Astrocyte (in vitro differentiated cells and primary cell): ENCODE results near the gene ALB. TPM values are rescaled to one million over a fixed set of nuclear protein-coding genes. Genes with fewer than 3 reads are reported as not detected.

ENCODE experiments used
- DNase-seq: peaks from one replicate; pipeline ENCODE4 v3.0.0-alpha.2; 2010; ENCODE audit warnings: low read depth
- FAIRE-seq: peaks from 2 replicates; lab custom pipeline; 2011; peaks lifted over from hg19 to GRCh38; lab: Jason Lieb, UNC
- H2AFZ ChIP-seq: 2 replicates; pipeline ENCODE4 v1.6.0; 2012; ENCODE audit warnings: low read depth, low read length, inconsistent platforms
- H3K27ac ChIP-seq: 2 replicates; pipeline ENCODE4 v1.5.1; 2011; ENCODE audit warnings: low read depth, low read length, inconsistent platforms
- H3K27me3 ChIP-seq: 2 replicates; pipeline ENCODE4 v1.6.0; 2011; ENCODE audit warnings: low read length, inconsistent platforms; ENCODE audit not compliant: insufficient read depth
- H3K36me3 ChIP-seq: 2 replicates; pipeline ENCODE4 v1.5.1; 2011; ENCODE audit warnings: low read length, inconsistent platforms; ENCODE audit not compliant: insufficient read depth
- H3K4me1 ChIP-seq: 2 replicates; pipeline ENCODE4 v1.5.1; 2011; ENCODE audit warnings: low read length, inconsistent platforms; ENCODE audit not compliant: insufficient read depth
- H3K4me2 ChIP-seq: 2 replicates; pipeline ENCODE4 v1.6.0; 2012; ENCODE audit warnings: low read length, inconsistent platforms
- H3K4me3 ChIP-seq: 2 replicates; pipeline ENCODE4 v1.5.1; 2011; ENCODE audit warnings: low read depth, mild to moderate bottlenecking, low read length, inconsistent platforms; ENCODE audit not compliant: insufficient read depth
- H3K79me2 ChIP-seq: 2 replicates; pipeline ENCODE4 v1.6.0; 2012; ENCODE audit warnings: mild to moderate bottlenecking, low read length, inconsistent platforms; ENCODE audit not compliant: insufficient read depth
- H3K9ac ChIP-seq: 2 replicates; pipeline ENCODE4 v1.6.0; 2012; ENCODE audit warnings: mild to moderate bottlenecking, low read length, inconsistent platforms
- H3K9me3 ChIP-seq: 2 replicates; pipeline ENCODE4 v1.5.1; 2012; ENCODE audit warnings: low read depth, mild to moderate bottlenecking, low read length, inconsistent platforms; ENCODE audit not compliant: insufficient read depth
- H4K20me1 ChIP-seq: 2 replicates; pipeline ENCODE4 v1.6.0; 2012; ENCODE audit warnings: low read length, inconsistent platforms; ENCODE audit not compliant: insufficient read depth
- H3K27ac Mint-ChIP-seq: one replicate; pipeline ENCODE4 v1.8.0; 2021; ENCODE audit warnings: mild to moderate bottlenecking, mixed read lengths; ENCODE audit not compliant: unreplicated experiment
- H3K27me3 Mint-ChIP-seq: one replicate; pipeline ENCODE4 v1.8.0; 2021; ENCODE audit warnings: low read depth, mixed read lengths; ENCODE audit not compliant: unreplicated experiment
- H3K36me3 Mint-ChIP-seq: one replicate; pipeline ENCODE4 v1.8.0; 2021; ENCODE audit warnings: low read depth, mixed read lengths; ENCODE audit not compliant: unreplicated experiment
- H3K4me1 Mint-ChIP-seq: one replicate; pipeline ENCODE4 v1.8.0; 2021; ENCODE audit warnings: low read depth, mixed read lengths; ENCODE audit not compliant: unreplicated experiment
- H3K4me3 Mint-ChIP-seq: one replicate; pipeline ENCODE4 v1.8.0; 2021; ENCODE audit warnings: mild to moderate bottlenecking, moderate library complexity, mixed read lengths; ENCODE audit not compliant: unreplicated experiment
- H3K9me3 Mint-ChIP-seq: one replicate; pipeline ENCODE4 v1.8.0; 2021; ENCODE audit warnings: mild to moderate bottlenecking, mixed read lengths; ENCODE audit not compliant: unreplicated experiment
- EZH2 ChIP-seq: IDR thresholded peaks from 2 replicates; pipeline ENCODE4 v1.6.1; 2012; ENCODE audit warnings: mild to moderate bottlenecking, low read length, inconsistent platforms; ENCODE audit not compliant: insufficient read depth
- total RNA-seq: library from RNA; stranded (reverse); gene quantifications from 2 replicates; pipeline ENCODE4 v1.2.1, GENCODE V29; 2021
- TF ChIP-seq, protein P1 (sequence below): IDR thresholded peaks from 2 replicates; pipeline ENCODE4 v1.5.1; 2011; ENCODE audit warnings: low read depth, mild to moderate bottlenecking, inconsistent platforms, low read length, moderate library complexity; ENCODE audit not compliant: insufficient read depth

Gene ALB
- total RNA-seq, 1 donor from 2014 or later = not detected

DNA sequence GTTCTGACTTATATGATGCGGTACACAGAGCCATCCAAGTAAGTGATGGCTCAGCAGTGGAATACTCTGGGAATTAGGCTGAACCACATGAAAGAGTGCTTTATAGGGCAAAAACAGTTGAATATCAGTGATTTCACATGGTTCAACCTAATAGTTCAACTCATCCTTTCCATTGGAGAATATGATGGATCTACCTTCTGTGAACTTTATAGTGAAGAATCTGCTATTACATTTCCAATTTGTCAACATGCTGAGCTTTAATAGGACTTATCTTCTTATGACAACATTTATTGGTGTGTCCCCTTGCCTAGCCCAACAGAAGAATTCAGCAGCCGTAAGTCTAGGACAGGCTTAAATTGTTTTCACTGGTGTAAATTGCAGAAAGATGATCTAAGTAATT is 16.5 kb downstream of the ALB start:
- no peaks in the 10 kb centered on the region for H4K20me1 ChIP-seq
- H3K4me2 ChIP-seq = no peak overlapping the region
- Mint-ChIP-seq H3K9me3 (no peaks in the 10 kb centered on the region), H3K4me1 (no peaks in the 10 kb centered on the region), H3K36me3 (no peaks in the 10 kb centered on the region), H3K27ac (no peak overlapping the region), H3K4me3 (no peak overlapping the region), H3K27me3 (no peaks in the 10 kb centered on the region)
- no peak overlapping the region for H3K4me3 ChIP-seq
- DNase-seq = no peak
- no peaks in the 10 kb centered on the region for H3K27me3 ChIP-seq
- H3K27ac ChIP-seq = no peak overlapping the region
- no peaks in the 10 kb centered on the region for H3K9me3 ChIP-seq
- no peaks in the 10 kb centered on the region for H3K36me3 ChIP-seq
- no peak overlapping the region for H2AFZ ChIP-seq
- H3K79me2 ChIP-seq = no peaks in the 10 kb centered on the region
- H3K4me1 ChIP-seq = no peaks in the 10 kb centered on the region
- no peak for TF ChIP-seq EZH2
- TF ChIP-seq, protein P1, sequence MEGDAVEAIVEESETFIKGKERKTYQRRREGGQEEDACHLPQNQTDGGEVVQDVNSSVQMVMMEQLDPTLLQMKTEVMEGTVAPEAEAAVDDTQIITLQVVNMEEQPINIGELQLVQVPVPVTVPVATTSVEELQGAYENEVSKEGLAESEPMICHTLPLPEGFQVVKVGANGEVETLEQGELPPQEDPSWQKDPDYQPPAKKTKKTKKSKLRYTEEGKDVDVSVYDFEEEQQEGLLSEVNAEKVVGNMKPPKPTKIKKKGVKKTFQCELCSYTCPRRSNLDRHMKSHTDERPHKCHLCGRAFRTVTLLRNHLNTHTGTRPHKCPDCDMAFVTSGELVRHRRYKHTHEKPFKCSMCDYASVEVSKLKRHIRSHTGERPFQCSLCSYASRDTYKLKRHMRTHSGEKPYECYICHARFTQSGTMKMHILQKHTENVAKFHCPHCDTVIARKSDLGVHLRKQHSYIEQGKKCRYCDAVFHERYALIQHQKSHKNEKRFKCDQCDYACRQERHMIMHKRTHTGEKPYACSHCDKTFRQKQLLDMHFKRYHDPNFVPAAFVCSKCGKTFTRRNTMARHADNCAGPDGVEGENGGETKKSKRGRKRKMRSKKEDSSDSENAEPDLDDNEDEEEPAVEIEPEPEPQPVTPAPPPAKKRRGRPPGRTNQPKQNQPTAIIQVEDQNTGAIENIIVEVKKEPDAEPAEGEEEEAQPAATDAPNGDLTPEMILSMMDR = no peak
- FAIRE-seq = no peak
- no peak overlapping the region for H3K9ac ChIP-seq

DNA sequence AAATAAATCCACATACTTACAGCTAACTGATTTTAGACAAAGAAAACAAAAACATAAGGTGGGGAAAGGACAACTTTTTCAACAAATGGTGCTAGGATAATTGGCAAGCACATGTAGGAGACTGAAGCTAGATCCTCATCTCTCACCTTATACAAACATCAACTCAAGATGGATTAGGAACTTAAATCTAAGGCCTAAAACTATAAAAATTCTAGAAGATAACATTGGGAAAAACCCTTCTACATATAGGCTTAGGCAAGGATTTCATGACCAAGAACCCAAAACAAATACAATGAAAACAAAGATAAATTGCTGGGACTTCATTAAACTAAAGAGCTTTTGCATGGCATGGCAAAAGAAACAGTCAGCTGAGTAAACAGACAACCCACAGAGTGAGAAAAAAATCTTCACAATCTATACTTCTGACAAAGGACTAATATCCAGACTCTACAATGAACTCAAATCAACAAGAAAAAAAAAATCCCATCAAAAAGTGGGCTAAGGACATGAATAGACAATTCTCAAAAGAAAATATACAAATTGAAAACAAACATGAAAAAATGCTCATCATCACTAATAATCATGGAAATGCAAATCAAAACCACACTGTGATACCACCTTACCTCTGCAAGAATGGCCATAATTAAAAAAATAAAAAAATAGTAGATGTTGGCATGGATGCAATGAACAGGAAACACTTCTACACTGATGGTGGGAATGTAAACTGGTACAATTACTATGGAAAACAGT is 17.8 kb downstream of the ALB start:
- Mint-ChIP-seq H3K4me3 (no peak overlapping the region), H3K27ac (no peak overlapping the region), H3K4me1 (no peaks in the 10 kb centered on the region), H3K36me3 (no peaks in the 10 kb centered on the region), H3K9me3 (no peaks in the 10 kb centered on the region), H3K27me3 (no peaks in the 10 kb centered on the region)
- Histone ChIP-seq H3K27me3 (no peaks in the 10 kb centered on the region), H4K20me1 (no peaks in the 10 kb centered on the region), H3K4me3 (no peak overlapping the region), H3K79me2 (no peaks in the 10 kb centered on the region), H3K9me3 (no peaks in the 10 kb centered on the region), H2AFZ (no peak overlapping the region), H3K27ac (no peak overlapping the region), H3K4me1 (no peaks in the 10 kb centered on the region), H3K36me3 (no peaks in the 10 kb centered on the region), H3K4me2 (no peak overlapping the region), H3K9ac (no peak overlapping the region)
- FAIRE-seq (no peak), DNase-seq (no peak)
- TF ChIP-seq, protein P1 = no peak
- no peak for TF ChIP-seq EZH2

DNA sequence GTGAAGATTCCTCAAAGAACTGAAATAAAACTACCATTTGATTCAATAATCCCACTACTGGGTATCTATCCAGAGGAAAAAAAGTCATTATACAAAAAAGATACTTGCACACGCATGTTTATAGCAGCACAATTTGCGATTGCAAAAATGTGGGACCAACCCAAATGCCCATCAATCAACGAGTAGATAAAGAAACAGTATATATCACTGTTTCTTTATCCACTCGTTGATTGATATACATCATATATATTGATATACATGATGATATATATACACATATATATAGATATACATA is 18.3 kb downstream of the ALB start:
- H3K36me3 ChIP-seq = no peaks in the 10 kb centered on the region
- H3K4me1 Mint-ChIP-seq = no peaks in the 10 kb centered on the region
- TF ChIP-seq, protein P1 = no peak
- TF ChIP-seq EZH2 = no peak
- H3K36me3 Mint-ChIP-seq = no peaks in the 10 kb centered on the region
- no peaks in the 10 kb centered on the region for H3K27me3 ChIP-seq
- DNase-seq = no peak
- no peak overlapping the region for H3K4me3 Mint-ChIP-seq
- no peaks in the 10 kb centered on the region for H3K9me3 ChIP-seq
- no peaks in the 10 kb centered on the region for H4K20me1 ChIP-seq
- H3K9me3 Mint-ChIP-seq = no peaks in the 10 kb centered on the region
- no peak overlapping the region for H3K27ac ChIP-seq
- H3K9ac ChIP-seq = no peak overlapping the region
- H2AFZ ChIP-seq = no peak overlapping the region
- no peak overlapping the region for H3K4me2 ChIP-seq
- no peaks in the 10 kb centered on the region for H3K79me2 ChIP-seq
- no peak overlapping the region for H3K4me3 ChIP-seq
- no peaks in the 10 kb centered on the region for H3K27me3 Mint-ChIP-seq
- H3K4me1 ChIP-seq = no peaks in the 10 kb centered on the region
- H3K27ac Mint-ChIP-seq = no peak overlapping the region
- no peak for FAIRE-seq
